ENCODE data around the gene VAMP8. TPM values are rescaled to one million over a fixed set of nuclear protein-coding genes. Genes with fewer than 3 reads are reported as not detected.

The VAMP8 gene
- total and polyA plus RNA-seq, 4 experiments from 2014 or later, result 98.5 to 612 (median 254) TPM

DNA sequence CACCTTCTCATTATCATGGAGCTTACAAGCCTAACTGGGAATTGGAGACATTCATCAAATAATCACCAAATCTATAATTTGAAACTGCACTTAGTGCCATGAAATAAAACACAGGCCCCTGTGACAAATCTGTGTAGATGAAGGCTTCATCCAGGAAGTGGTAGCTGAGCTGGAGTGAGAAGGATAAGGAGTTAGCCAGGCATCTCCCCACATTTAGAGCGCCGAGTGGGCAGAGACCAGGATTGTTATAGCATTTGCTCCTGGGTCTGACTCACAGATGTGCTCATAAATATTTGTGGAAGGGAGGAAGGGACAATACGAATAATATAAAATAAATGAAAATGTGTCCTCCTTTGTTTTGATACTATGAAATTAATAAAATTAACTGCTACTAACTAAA is 40.9 kb upstream of the VAMP8 start:
- H3K4me1 ChIP-seq (ENCODE audit: insufficient read depth, low read length), result peaks cover 28% of the 10 kb centered on the region
- Mint-ChIP-seq H3K27ac (peak overlapping the region in 3 of 7 donors; percentile 33 to 95 (median 57)), H3K9me3 (peaks cover 0 to 3% (median 0%) of the 10 kb centered on the region in 8 donors), H3K27me3 (no peaks in the 10 kb centered on the region), H3K36me3 (peaks cover 4 to 26% of the 10 kb centered on the region in 2 donors), H3K4me3 (peak overlapping the region in 2 of 8 donors; percentile 37 to 41), H3K4me1 (peaks cover 20 to 40% (median 30%) of the 10 kb centered on the region in 4 donors)
- ChIA-PET CTCF (ENCODE audit: partially characterized antibody) (interaction anchor here (1.3 to 12.4 kb wide), 4 partner anchors 10 to 116 kb away, joined by 3 to 144 read pairs (median 37); partner anchors contain the start of gene SH2D6), POLR2A (ENCODE audit: partially characterized antibody) (interaction anchor here (1.5 to 7.2 kb wide), 8 partner anchors 15 to 209 kb away, joined by 3 to 119 read pairs (median 54); partner anchors contain the start of genes ELMOD3, GGCX, RETSAT and RNF181)
- H3K36me3 ChIP-seq (ENCODE audit: insufficient read depth, low read length), result peaks cover 3% of the 10 kb centered on the region
- intact Hi-C loops (cut with micrococcal nuclease), result no loop called here
- DNase-seq, result no peak
- no peak overlapping the region for H3K27ac ChIP-seq (ENCODE audit: low read depth, low read length)
- no peaks in the 10 kb centered on the region for H3K9me3 ChIP-seq (ENCODE audit: control insufficient read depth in 1 of 2, low read length in 2 of 2)
- no peak overlapping the region for H3K4me3 ChIP-seq (ENCODE audit: low read length in 2 of 2)
- H3K27me3 ChIP-seq (ENCODE audit: insufficient read depth, low read length), result no peaks in the 10 kb centered on the region

DNA sequence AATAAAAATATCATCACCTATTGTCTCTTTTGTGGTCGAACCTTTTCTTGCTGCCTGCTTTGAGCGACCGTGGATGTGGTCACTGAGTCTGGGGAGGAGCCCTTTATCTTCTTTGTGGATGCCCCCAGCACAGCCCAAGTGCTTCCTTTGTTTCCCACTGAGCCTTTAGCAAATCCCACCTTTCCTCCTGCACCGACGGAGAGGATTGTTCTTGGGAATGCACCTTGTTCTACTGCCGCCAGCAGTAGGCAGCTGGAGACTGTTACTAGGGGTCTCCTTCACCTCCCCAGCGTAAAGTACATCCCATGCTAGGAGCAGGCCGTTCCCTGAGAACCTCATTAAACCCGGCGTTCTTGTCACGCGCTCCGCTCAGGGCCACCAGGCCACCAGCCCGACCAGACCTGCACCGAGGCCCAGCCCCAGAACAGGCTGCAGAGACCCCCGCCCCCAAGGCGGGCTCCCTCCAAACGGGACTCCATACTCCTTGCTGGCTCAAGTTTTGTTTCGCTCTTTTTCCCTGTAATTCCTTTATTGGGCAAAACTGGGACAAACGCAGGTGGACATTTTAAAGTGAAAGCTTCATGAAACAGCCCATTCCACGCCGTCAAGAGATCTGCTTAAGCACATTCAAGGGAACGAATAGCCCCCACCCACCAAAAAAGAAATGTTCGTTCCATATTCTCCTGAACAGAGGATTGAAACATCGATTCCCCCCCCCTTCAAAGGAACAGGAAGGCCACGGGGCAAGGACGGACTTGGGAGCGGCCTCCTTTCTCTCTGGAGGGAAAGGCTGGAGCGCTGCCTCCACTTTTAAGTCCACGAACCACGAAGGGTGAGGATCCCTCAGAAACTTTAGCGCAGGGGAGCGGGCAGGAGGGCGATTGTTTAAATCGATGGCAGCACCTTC is 39.5 kb upstream of the VAMP8 start:
- Histone ChIP-seq H3K4me1 (ENCODE audit: insufficient read depth, low read length) (peaks cover 42% of the 10 kb centered on the region), H3K36me3 (ENCODE audit: insufficient read depth, low read length) (peaks cover 17% of the 10 kb centered on the region), H3K9me3 (ENCODE audit: control insufficient read depth in 1 of 2, low read length in 2 of 2) (no peaks in the 10 kb centered on the region), H3K27ac (ENCODE audit: low read depth, low read length) (peak overlapping the region; percentile 83), H3K27me3 (ENCODE audit: insufficient read depth, low read length) (no peaks in the 10 kb centered on the region), H3K4me3 (ENCODE audit: low read length in 2 of 2) (peak overlapping the region; percentile 78 to 98)
- Mint-ChIP-seq H3K36me3 (peaks cover 17 to 40% of the 10 kb centered on the region in 2 donors), H3K4me1 (peaks cover 31 to 54% (median 41%) of the 10 kb centered on the region in 4 donors), H3K27ac (peak overlapping the region; percentile 91 to 97 (median 95)), H3K27me3 (no peaks in the 10 kb centered on the region), H3K4me3 (peak overlapping the region; percentile 93 to 97 (median 95)), H3K9me3 (peaks cover 0 to 3% (median 0%) of the 10 kb centered on the region in 8 donors)
- DNase-seq, result peak; percentile 17 to 53 (median 26)
- POLR2A ChIA-PET (ENCODE audit: partially characterized antibody), result interaction anchor here (1.0 to 7.2 kb wide), 29 partner anchors 9 to 231 kb away, joined by 3 to 119 read pairs (median 12); partner anchors contain the start of genes C2orf68, ELMOD3, GGCX and RETSAT
- intact Hi-C loops (cut with micrococcal nuclease), result loop anchor here (1.0 to 2.0 kb wide), 2 partner anchors 79 to 184 kb away; partner anchors contain the start of genes ELMOD3, RETSAT and USP39
- CTCF ChIA-PET (ENCODE audit: partially characterized antibody), result interaction anchor here (1.0 to 12.4 kb wide), 9 partner anchors 15 to 125 kb away, joined by 3 to 144 read pairs (median 4); partner anchors contain the start of genes GGCX and SH2D6

DNA sequence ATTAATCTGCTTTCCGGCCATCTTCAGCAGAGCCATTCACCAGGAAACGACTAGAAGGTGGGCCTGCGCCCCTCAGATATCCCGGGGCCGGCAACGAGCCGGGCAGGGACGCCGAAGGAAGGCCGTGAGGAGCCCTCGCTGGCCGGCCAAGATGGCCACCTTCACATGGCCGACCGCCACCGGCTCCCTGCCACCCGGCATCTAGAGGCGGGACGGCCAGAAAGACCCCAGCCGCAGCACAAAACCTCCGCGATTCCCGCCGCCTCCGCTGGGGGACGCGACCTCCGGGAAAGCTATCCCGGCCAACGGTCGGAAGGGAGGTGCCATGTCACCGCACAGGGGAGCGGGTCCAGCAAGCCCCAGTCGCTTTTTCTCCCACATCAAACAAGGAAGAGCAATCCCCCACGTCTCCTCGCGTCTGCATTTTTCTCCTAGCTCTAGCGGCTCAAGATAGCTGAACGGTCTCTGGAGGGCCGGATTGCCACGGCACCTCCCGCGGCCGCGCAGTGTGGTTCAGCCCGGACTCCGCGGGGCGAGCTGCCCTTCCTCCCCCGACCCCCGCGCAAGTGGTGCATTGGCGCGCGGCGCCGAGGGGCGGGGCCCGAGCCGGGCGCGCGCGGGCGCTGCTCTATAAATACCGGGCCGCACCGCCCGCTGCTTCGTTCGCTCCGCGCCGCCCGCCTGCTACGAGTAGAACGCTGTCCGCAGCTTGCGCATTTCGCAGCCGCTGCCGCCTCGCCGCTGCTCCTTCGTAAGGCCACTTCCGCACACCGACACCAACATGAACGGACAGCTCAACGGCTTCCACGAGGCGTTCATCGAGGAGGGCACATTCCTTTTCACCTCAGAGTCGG is 38.7 kb upstream of the VAMP8 start, which contains the start of gene MAT2A:
TSS of gene MAT2A (plus strand) at position 662 of the 854 bp plus-strand sequence. CDS start at position 782, 120 bp downstream.
- peak within 1 kb of the TSS; percentile 93 to 97 (median 95) for H3K4me3 Mint-ChIP-seq
- Histone ChIP-seq H3K36me3 (ENCODE audit: insufficient read depth, low read length) (peaks cover 22% of the 10 kb centered on the region), H3K4me3 (ENCODE audit: low read length in 2 of 2) (peak within 1 kb of the TSS; percentile 78 to 98), H3K27ac (ENCODE audit: low read depth, low read length) (peak within 1 kb of the TSS; percentile 83), H3K4me1 (ENCODE audit: insufficient read depth, low read length) (peaks cover 44% of the 10 kb centered on the region), H3K27me3 (ENCODE audit: insufficient read depth, low read length) (no peaks in the 10 kb centered on the region), H3K9me3 (ENCODE audit: control insufficient read depth in 1 of 2, low read length in 2 of 2) (no peaks in the 10 kb centered on the region)
- H3K9me3 Mint-ChIP-seq, result peaks cover 0 to 3% (median 0%) of the 10 kb centered on the region in 8 donors
- H3K36me3 Mint-ChIP-seq, result peaks cover 23 to 47% of the 10 kb centered on the region in 2 donors
- peak; percentile 78 to 91 (median 86) for DNase-seq
- no peaks in the 10 kb centered on the region for H3K27me3 Mint-ChIP-seq
- intact Hi-C loops (cut with micrococcal nuclease), result loop anchor here (1.0 to 2.0 kb wide), 8 partner anchors 14 to 210 kb away; partner anchors contain the start of genes ELMOD3, GGCX, RETSAT and RNF181
- ChIA-PET POLR2A (ENCODE audit: partially characterized antibody) (interaction anchor here (0.5 to 7.2 kb wide), 40 partner anchors 10 to 903 kb away, joined by 3 to 119 read pairs (median 8); partner anchors contain the start of genes C2orf68, CAPG, ELMOD3 and GGCX), CTCF (ENCODE audit: partially characterized antibody) (interaction anchor here (1.0 to 12.4 kb wide), 10 partner anchors 9 to 126 kb away, joined by 3 to 144 read pairs (median 4); partner anchors contain the start of genes GGCX and SH2D6)
- H3K27ac Mint-ChIP-seq, result peak within 1 kb of the TSS; percentile 94 to 97 (median 95)
- peaks cover 33 to 58% (median 43%) of the 10 kb centered on the region in 4 donors for H3K4me1 Mint-ChIP-seq

DNA sequence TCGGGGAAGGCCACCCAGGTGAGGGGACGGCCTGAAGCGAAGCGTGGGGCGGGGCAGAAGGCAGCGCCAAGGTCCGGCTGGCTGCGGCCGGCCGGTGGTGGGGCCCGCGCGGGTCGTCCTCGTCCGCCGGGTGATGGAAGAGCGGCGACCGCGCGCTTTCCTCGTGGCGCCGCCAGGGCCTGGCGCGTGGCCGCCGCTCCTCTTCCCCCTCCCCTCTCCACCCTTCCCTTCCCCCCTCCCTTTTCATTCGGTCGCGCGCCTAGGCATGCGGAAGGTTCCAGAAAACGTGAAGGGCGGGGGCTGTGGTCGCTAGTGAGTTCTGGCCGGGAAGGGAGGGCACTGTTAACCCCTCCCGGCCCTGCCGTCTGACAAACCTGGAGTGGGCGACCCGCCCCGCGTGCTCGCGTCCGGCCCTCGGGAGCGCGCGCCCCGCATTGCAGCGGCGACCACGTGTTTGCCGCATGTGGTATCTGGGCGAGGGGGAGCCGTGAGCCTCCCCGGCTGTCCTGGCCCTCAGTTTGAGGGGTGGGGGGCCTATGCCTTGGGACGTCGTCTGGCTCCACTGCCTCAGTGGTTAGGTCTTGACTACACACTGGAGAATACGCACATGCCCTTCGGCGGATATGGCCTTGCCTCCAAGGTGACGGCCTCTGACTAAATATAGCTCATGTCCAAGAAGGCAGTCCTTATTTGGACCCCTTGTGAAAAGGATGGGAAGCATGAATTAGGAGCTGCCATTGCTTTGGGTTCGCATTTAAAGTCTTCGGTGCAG is 37.8 kb upstream of the VAMP8 start:
- H3K4me3 Mint-ChIP-seq, result peak overlapping the region; percentile 93 to 97 (median 95)
- H3K4me1 Mint-ChIP-seq, result peaks cover 33 to 58% (median 46%) of the 10 kb centered on the region in 4 donors
- Histone ChIP-seq H3K36me3 (ENCODE audit: insufficient read depth, low read length) (peaks cover 26% of the 10 kb centered on the region), H3K4me3 (ENCODE audit: low read length in 2 of 2) (peak overlapping the region; percentile 78 to 98), H3K9me3 (ENCODE audit: control insufficient read depth in 1 of 2, low read length in 2 of 2) (no peaks in the 10 kb centered on the region), H3K27ac (ENCODE audit: low read depth, low read length) (peak overlapping the region; percentile 83), H3K27me3 (ENCODE audit: insufficient read depth, low read length) (no peaks in the 10 kb centered on the region), H3K4me1 (ENCODE audit: insufficient read depth, low read length) (peaks cover 44% of the 10 kb centered on the region)
- DNase-seq, result peak; percentile 73 to 82 (median 76)
- peaks cover 30 to 55% of the 10 kb centered on the region in 2 donors for H3K36me3 Mint-ChIP-seq
- peaks cover 0 to 3% (median 0%) of the 10 kb centered on the region in 8 donors for H3K9me3 Mint-ChIP-seq
- intact Hi-C loops (cut with micrococcal nuclease), result loop anchor here (1.0 to 2.0 kb wide), 7 partner anchors 13 to 211 kb away; partner anchors contain the start of genes GGCX, RNF181, SH2D6 and USP39
- ChIA-PET POLR2A (ENCODE audit: partially characterized antibody) (interaction anchor here (0.5 to 7.2 kb wide), 45 partner anchors 9 to 902 kb away, joined by 3 to 119 read pairs (median 6); partner anchors contain the start of genes C2orf68, CAPG, ELMOD3 and GGCX), CTCF (ENCODE audit: partially characterized antibody) (interaction anchor here (1.0 to 12.4 kb wide), 12 partner anchors 10 to 148 kb away, joined by 3 to 144 read pairs (median 4); partner anchors contain the start of genes GGCX and SH2D6)
- peak overlapping the region; percentile 94 to 97 (median 95) for H3K27ac Mint-ChIP-seq
- H3K27me3 Mint-ChIP-seq, result no peaks in the 10 kb centered on the region

DNA sequence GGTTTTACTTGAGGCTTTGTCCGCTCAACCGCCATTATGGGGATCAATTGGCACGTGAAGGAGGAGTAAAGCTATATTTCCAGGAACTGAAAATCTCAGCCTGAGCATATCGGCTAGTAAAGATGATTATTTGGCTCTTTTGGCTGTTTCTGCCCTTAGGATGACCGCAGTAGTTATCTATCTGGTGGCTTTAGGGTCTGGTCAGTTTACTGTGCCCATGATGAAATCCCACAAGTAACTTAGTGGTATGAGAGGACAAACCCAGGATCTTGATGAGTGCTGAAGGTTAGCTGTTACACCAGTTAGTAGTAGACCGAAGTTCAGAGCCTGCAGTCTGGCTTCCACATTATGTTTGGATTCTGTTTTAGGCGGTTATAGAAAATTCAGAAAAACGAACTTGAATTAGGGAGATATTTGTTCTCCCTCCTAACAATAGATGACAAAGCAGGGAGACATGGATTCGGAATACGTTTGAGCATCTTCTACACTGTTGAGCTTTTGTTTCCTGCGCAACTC is 37.2 kb upstream of the VAMP8 start:
- H3K36me3 Mint-ChIP-seq, result peaks cover 30 to 62% of the 10 kb centered on the region in 2 donors
- DNase-seq, result no peak
- Histone ChIP-seq H3K27ac (ENCODE audit: low read depth, low read length) (peak overlapping the region; percentile 83), H3K36me3 (ENCODE audit: insufficient read depth, low read length) (peaks cover 29% of the 10 kb centered on the region), H3K4me1 (ENCODE audit: insufficient read depth, low read length) (peaks cover 44% of the 10 kb centered on the region), H3K9me3 (ENCODE audit: control insufficient read depth in 1 of 2, low read length in 2 of 2) (no peaks in the 10 kb centered on the region), H3K4me3 (ENCODE audit: low read length in 2 of 2) (peak overlapping the region; percentile 78 to 98), H3K27me3 (ENCODE audit: insufficient read depth, low read length) (no peaks in the 10 kb centered on the region)
- intact Hi-C loops (cut with micrococcal nuclease), result no loop called here
- H3K27ac Mint-ChIP-seq, result peak overlapping the region; percentile 84 to 95 (median 92)
- POLR2A ChIA-PET (ENCODE audit: partially characterized antibody), result interaction anchor here (0.8 to 7.2 kb wide), 24 partner anchors 9 to 222 kb away, joined by 3 to 119 read pairs (median 12); partner anchors contain the start of genes C2orf68, ELMOD3, GGCX and RETSAT
- H3K9me3 Mint-ChIP-seq, result peaks cover 0 to 3% (median 0%) of the 10 kb centered on the region in 8 donors
- H3K27me3 Mint-ChIP-seq, result no peaks in the 10 kb centered on the region
- H3K4me3 Mint-ChIP-seq, result peak overlapping the region; percentile 88 to 97 (median 94)
- CTCF ChIA-PET (ENCODE audit: partially characterized antibody), result interaction anchor here (1.1 to 12.4 kb wide), 5 partner anchors 13 to 149 kb away, joined by 4 to 144 read pairs (median 12); partner anchors contain the start of genes GGCX and SH2D6
- H3K4me1 Mint-ChIP-seq, result peaks cover 33 to 58% (median 46%) of the 10 kb centered on the region in 4 donors
